ENCODE measurements around the gene CEP164. TPM values are rescaled to one million over a fixed set of nuclear protein-coding genes. Genes with fewer than 3 reads are reported as not detected.

The CEP164 gene
- total RNA-seq: 11.7 TPM

GRCh38 chr11:117327567-117328374 is at the start of gene CEP164:
TSS of gene CEP164 (plus strand) at chr11:117327854. CDS start at chr11:117338587, 10,733 bp downstream.
- peak; percentile 96 for DNase-seq (ENCODE audit: low spot score)
- ATAC-seq: peak; percentile 98

DNA sequence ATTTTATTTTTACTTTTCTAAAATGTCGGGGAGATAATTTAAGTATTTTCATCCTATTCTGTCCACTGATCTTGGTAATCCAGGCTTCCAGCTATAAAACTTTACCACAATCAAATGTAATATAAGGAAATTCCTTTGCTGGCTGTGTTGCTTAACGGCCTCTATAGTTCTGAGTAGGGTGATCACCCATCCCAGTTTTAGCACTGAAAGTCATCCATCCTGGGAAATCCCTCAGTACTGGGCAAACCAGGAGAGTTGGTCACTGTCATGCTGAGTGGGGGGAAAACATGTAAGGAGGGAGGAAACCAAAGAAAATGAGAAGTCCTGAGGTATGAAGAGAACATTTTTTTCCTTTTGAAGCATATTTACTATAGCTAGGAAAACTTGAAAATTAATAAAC is 49.3 kb upstream of the CEP164 start:
- DNase-seq (ENCODE audit: low spot score) (no peak), ATAC-seq (no peak)

GRCh38 chr11:117279711-117280376 is 47.8 kb upstream of the CEP164 start:
- DNase-seq (ENCODE audit: low spot score): no peak
- no peak for ATAC-seq

GRCh38 chr11:117281159-117281558 is 46.5 kb upstream of the CEP164 start:
- ATAC-seq: no peak
- no peak for DNase-seq (ENCODE audit: low spot score)

- ATAC-seq (peak; percentile 61), DNase-seq (ENCODE audit: low spot score) (no peak)
Measured at GRCh38 chr11:117281869-117282268, 45.8 kb upstream of the CEP164 start.

DNA sequence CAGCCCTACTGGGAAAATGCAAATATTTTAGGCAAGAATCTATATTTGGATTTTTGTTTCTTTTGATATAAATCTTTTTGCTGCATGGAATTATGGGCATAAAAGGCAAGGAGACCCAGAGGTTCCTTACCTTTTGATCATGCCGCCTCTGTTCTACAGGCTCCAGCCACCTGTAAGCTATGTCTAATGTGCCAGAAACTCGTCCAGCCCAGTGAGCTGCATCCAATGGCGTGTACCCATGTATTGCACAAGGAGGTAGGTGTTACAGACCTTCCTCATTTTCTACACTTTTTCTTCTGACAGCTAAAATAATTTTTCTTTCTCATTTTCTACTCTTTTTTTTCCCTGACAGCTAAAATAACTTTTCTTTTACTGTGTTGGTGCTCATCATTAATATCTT is 44.7 kb upstream of the CEP164 start:
- ATAC-seq: peak; percentile 26
- peak; percentile 21 for DNase-seq (ENCODE audit: low spot score)

DNA sequence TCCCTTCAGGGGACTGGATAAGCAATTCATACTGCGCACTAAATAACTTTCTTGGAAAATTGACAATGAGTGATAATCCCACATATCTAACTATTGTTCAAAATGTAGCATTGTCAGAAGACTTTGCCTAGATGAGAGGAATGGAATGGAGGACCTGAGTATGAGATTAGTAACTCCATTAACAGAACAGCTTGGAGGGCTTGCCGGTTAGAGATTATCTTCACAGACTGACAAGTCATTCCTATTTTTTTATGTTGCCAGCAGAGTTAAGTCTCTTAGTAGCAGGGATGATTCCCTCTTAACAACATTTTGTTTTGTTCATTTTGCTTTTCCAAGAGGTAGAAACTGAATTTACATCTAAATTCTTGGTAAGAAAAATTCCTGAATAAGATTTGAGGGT is 43.6 kb upstream of the CEP164 start:
- DNase-seq (ENCODE audit: low spot score): no peak
- ATAC-seq: no peak

GRCh38 chr11:117286588-117286987 is 41.1 kb upstream of the CEP164 start:
- no peak for ATAC-seq

GRCh38 chr11:117287668-117288067 is 40.0 kb upstream of the CEP164 start:
- DNase-seq (ENCODE audit: low spot score): no peak
- ATAC-seq: no peak

More at GRCh38 chr11:117286588-117286987, 41.1 kb upstream of the CEP164 start:
- no peak for DNase-seq (ENCODE audit: low spot score)

DNA sequence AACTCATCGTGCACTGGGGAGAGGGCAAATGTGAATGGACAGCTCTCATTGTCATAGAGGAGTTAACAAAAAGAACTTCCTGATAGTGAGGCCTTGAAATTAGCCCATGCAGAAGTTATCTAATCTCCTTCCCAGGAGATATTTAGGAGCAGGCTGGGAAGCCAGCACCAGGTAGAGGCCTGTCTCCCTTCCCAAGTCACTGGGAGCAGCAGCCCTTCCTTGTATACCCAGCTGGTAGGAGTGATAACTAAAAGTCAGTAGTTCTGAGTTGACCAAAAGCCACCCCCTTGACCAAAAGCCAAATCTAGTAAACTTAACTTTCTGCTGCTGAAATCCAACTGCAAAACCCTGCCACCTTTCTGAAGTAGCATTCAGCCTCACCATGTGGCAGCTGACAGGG is 37.9 kb upstream of the CEP164 start:
- no peak for ATAC-seq
- DNase-seq (ENCODE audit: low spot score): no peak

GRCh38 chr11:117290809-117291396 is 36.8 kb upstream of the CEP164 start, which contains the start of gene BACE1-AS:
TSS of gene BACE1-AS (plus strand) at chr11:117291346.
- ATAC-seq: no peak
- no peak for DNase-seq (ENCODE audit: low spot score)

DNA sequence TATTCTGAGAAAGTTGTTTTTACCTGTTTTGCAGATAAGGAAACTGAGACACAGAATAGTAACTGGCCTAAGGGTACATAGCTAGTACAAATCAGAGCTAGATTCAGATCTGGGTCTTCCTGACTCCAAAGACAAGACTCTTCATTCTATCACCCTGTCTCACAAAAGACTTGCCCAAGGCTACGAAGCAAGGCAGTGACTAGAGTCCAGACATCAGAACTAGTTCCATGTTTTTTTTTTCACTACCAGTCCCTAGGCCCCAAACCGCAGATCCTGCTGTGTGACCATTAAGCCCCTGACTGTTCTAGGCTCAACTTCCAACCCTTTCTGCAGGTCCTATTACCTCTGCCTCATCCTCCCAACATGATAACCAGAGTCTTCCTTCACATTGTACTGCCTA is 35.0 kb upstream of the CEP164 start:
- ATAC-seq (no peak), DNase-seq (ENCODE audit: low spot score) (no peak)

DNA sequence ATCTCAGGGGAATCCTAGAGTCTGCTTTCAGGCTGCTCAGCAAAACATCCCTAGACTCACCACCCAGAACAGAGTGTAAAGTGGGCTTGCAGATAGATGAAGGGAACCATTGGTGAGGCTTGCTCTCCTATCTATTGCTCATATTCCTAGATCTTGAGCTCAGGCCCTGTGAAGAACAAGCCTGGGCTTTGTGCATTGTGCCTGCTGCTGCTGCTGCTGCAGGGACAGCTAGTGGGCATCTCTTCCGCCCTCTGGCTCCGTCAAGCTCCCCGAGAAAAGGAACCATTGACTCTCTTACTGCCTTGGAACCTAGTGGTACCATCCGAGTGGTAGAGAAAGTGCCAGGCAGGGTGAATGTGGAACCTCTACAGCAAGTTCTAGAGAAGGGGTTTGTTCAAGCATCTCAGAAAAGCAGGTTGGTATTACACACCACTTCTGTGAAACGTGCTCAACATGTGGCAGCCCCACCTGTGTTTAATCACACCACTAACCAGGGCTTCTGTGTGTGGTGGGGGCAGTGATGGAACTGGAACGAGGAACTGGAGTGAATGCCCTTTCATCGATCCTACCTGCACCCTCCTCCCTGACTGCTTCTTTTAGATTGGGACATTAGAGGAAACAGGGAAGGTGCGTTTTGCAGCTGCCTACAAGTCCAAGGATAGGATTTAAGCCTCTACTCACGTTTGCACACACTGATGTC is 32.1 kb upstream of the CEP164 start:
- DNase-seq (ENCODE audit: low spot score): no peak
- ATAC-seq: no peak

DNA sequence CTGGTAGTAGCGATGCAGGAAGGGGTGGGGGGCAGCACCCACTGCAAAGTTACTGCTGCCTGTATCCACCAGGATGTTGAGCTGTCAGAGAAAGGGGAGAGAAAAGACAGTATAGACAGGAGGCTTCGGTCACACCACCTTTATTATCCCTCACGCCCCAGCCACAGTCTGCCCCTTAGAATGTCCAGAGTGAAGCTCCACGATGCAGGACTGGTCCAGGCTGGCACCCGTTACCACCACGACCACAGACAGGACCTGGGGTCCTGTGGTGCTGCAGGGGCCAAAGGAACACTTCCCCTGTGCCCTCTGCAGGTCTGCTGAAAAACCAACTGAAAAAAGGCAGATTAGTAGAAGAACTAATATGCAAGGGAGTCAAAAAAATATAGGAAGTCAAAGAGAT is 30.8 kb upstream of the CEP164 start:
- ATAC-seq (no peak), DNase-seq (ENCODE audit: low spot score) (no peak)

DNA sequence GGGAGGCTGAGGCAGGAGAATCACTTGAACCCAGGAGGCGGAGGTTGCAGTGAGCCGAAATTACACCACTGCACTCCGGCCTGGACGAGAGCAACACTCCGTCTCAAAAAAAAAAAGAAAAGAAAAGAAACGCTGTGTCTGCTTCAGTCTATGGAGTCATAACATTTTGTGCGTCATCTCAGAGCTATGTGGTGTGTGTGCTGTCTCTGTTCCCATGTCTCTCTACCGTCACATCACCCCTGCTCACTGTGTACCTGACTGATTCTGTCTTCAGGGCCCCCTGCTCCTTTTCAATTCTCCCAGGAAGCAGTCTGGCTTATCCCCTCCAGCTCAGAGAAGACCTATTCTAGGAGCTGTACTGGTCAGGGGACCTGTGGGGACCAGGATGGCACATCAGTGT is 29.5 kb upstream of the CEP164 start:
- no peak for DNase-seq (ENCODE audit: low spot score)
- ATAC-seq: no peak

GRCh38 chr11:117299351-117300282 is 28.0 kb upstream of the CEP164 start:
- DNase-seq (ENCODE audit: low spot score) (peak; percentile 79), ATAC-seq (peak; percentile 83)

GRCh38 chr11:117300283-117300663 is 27.4 kb upstream of the CEP164 start:
- ATAC-seq: peak; percentile 51

DNA sequence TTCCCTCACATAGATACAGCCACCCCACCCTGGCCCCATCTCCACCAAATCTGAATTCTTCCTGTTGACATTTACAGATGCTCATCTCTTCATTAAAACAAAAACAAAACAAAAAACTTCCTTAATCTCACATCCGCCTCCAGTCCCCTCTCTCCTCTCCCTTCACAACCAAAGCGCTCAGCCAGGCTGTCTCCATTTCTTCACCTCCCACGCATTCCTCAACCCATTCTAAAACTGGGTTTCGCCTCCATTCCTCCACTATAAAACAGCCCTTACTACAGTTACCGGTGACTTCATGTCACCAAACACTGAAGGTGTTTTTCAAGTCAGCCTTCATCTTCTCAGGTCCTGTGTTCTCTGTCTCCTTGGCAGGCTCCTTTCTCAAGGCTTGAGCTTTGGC is 26.9 kb upstream of the CEP164 start:
- no peak for ATAC-seq
- DNase-seq (ENCODE audit: low spot score): no peak

More at GRCh38 chr11:117300283-117300663, 27.4 kb upstream of the CEP164 start:
- DNase-seq (ENCODE audit: low spot score): peak; percentile 61

DNA sequence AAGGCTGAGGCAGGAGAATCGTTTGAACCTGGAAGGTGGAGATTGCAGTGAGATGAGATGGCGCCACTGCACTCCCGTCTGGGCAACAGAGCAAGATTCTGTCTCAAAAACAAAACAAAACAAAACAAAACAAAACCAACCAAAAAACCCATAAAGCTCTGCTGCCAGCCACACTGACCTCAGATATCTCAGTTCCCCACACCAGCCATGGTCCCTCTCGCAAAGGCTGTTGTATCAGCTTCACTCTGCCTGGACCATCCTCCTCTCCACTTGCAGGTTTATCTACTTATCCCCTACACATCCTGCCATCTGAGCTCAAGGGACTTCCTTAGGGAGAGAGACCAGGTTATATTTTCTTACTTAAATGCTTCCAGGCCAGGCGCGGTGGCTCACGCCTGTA is 25.4 kb upstream of the CEP164 start:
- ATAC-seq: no peak
- DNase-seq (ENCODE audit: low spot score): no peak

DNA sequence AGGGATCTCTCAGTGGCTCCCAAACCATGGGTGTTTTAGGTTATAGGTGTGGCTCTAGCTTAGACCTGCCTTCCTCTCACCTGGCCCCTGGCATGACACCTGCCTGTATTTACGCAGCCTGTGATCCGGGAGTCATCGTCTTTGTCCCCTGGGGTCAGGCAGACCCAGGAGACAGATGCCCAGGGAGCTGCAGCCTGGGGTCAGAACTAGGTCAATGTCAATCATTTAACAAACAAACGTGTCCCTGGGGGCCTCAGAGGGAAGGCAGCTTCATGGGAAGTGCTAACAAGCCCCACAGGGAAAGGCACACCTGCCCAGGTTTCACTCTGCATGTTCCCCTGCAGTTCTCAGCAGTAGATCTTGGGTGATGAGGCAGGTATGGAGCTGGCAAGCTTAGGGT is 24.6 kb upstream of the CEP164 start:
- ATAC-seq: no peak
- DNase-seq (ENCODE audit: low spot score): no peak

Data from left lobe of liver (tissue), 2 donors.